Jurkat, Clone E6-1 (cell line): ENCODE measurements around the gene RFPL4A. TPM values are rescaled to one million over a fixed set of nuclear protein-coding genes. Genes with fewer than 3 reads are reported as not detected.
"Not testable (repeated sequence)": the region's sequence is repeated elsewhere in the genome, so short reads cannot be mapped to it uniquely, and the experiment has no call there.

Experiments used
- DNase-seq: peaks from one replicate; pipeline ENCODE4 v3.0.0-alpha.2; 2011; ENCODE audit warnings: low read depth, low spot score
- H3K4me3 ChIP-seq: 2 replicates; pipeline ENCODE4 v1.5.1; 2011; ENCODE audit warnings: mild to moderate bottlenecking, low read length, control low read depth, moderate library complexity
- polyA plus RNA-seq: library from polyadenylated mRNA; unstranded; fragments of >200 nt; gene quantifications from one replicate; pipeline ENCODE4 v1.2.1, GENCODE V29; 2012; ENCODE audit warnings: missing spikeins; ENCODE audit not compliant: insufficient read length, insufficient read depth

The RFPL4A gene
- not detected for polyA plus RNA-seq

- not testable (repeated sequence) for H3K4me3 ChIP-seq, DNase-seq
Measured at GRCh38 chr19:55758797-55759196, at the start of gene RFPL4A. RFPL4A (plus strand) TSS chr19:55759097; CDS start chr19:55761801, 2,704 bp downstream.

GRCh38 chr19:55711719-55712118, 47.2 kb upstream of the RFPL4A start:
- H3K4me3 ChIP-seq, result no peak overlapping the region
- no peak for DNase-seq

GRCh38 chr19:55712804-55713631, 45.9 kb upstream of the RFPL4A start:
- H3K4me3 ChIP-seq, result no peak overlapping the region
- DNase-seq, result no peak

GRCh38 chr19:55716531-55716930, 42.4 kb upstream of the RFPL4A start:
- H3K4me3 ChIP-seq, result no peak overlapping the region
- no peak for DNase-seq

- no peak for DNase-seq
- no peak overlapping the region for H3K4me3 ChIP-seq
Measured at GRCh38 chr19:55717251-55717650, 41.6 kb upstream of the RFPL4A start.

GRCh38 chr19:55717879-55718711, 40.8 kb upstream of the RFPL4A start:
- not testable (repeated sequence) for H3K4me3 ChIP-seq, DNase-seq

GRCh38 chr19:55720214-55720746, 38.6 kb upstream of the RFPL4A start:
- DNase-seq, result no peak
- no peak overlapping the region for H3K4me3 ChIP-seq

GRCh38 chr19:55720801-55721200, 38.1 kb upstream of the RFPL4A start:
- no peak for DNase-seq
- no peak overlapping the region for H3K4me3 ChIP-seq

GRCh38 chr19:55723491-55723890, 35.4 kb upstream of the RFPL4A start:
- no peak overlapping the region for H3K4me3 ChIP-seq
- DNase-seq, result no peak

GRCh38 chr19:55730378-55730777, 28.5 kb upstream of the RFPL4A start:
- H3K4me3 ChIP-seq, DNase-seq: not testable (repeated sequence)

GRCh38 chr19:55738302-55738701, 20.6 kb upstream of the RFPL4A start, which contains the start of gene NLRP9:
NLRP9 (minus strand) TSS chr19:55738402; CDS start chr19:55738374, 28 bp downstream.
- no peak for DNase-seq
- no peak within 1 kb of the TSS for H3K4me3 ChIP-seq

GRCh38 chr19:55750715-55751114, 8.2 kb upstream of the RFPL4A start:
- H3K4me3 ChIP-seq, result no peak overlapping the region
- DNase-seq, result no peak

- DNase-seq, result no peak
- no peak overlapping the region for H3K4me3 ChIP-seq
Measured at GRCh38 chr19:55753401-55753800, 5.5 kb upstream of the RFPL4A start.

- DNase-seq, result not testable (repeated sequence)
Measured at GRCh38 chr19:55756808-55757207, 2.1 kb upstream of the RFPL4A start.

GRCh38 chr19:55766466-55766865, 7.6 kb downstream of the RFPL4A start:
- no peak for DNase-seq
- no peak overlapping the region for H3K4me3 ChIP-seq

More at GRCh38 chr19:55756808-55757207, 2.1 kb upstream of the RFPL4A start:
- H3K4me3 ChIP-seq, result not testable (repeated sequence)

GRCh38 chr19:55768818-55769217, 9.9 kb downstream of the RFPL4A start, which contains the start of gene RFPL4AL1:
RFPL4AL1 (plus strand) TSS chr19:55769118; CDS start chr19:55771805, 2,687 bp downstream.
- not testable (repeated sequence) for DNase-seq, H3K4me3 ChIP-seq

GRCh38 chr19:55769632-55770031, 10.7 kb downstream of the RFPL4A start:
- DNase-seq, result not testable (repeated sequence)

GRCh38 chr19:55777528-55777927, 18.6 kb downstream of the RFPL4A start:
- no peak for DNase-seq

More at GRCh38 chr19:55769632-55770031, 10.7 kb downstream of the RFPL4A start:
- not testable (repeated sequence) for H3K4me3 ChIP-seq

GRCh38 chr19:55778331-55778730, 19.4 kb downstream of the RFPL4A start:
- H3K4me3 ChIP-seq, result no peak overlapping the region
- no peak for DNase-seq

More at GRCh38 chr19:55777528-55777927, 18.6 kb downstream of the RFPL4A start:
- H3K4me3 ChIP-seq, result no peak overlapping the region
